Measurements from ENCODE around the gene NAA25. TPM values are rescaled to one million over a fixed set of nuclear protein-coding genes. Genes with fewer than 3 reads are reported as not detected.
"Not testable (repeated sequence)": the region's sequence is repeated elsewhere in the genome, so short reads cannot be mapped to it uniquely, and the experiment has no call there.

NAA25 gene
- total RNA-seq, 1 experiment from 2014 or later = 28.8 TPM

DNA sequence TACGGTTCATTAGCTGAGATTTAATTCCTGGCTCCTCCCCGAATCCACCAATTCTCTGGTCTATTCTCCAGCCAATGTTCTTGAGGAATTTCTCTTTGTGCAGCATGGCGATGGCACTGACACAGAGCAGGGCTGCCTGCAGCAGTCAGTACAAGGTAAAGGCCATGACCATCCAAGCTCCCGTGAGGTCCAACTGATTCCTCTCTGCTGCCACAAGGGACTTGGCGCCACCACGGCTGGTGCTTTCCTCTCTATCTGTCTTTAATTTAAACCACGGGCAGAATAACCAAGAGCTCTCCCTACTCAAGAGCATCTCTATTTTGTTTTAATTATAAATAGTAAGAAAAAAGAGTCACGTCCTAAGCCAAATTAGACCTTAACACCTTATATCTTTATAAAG is 107.8 kb downstream of the NAA25 start:
- in situ Hi-C loops (cut with HindIII; ENCODE audit: low pct_unique_long_range_greater_than_20kb, low sequenced_read_pairs) = no loop called here
- no peak for DNase-seq (ENCODE audit: low read depth, low spot score)

DNA sequence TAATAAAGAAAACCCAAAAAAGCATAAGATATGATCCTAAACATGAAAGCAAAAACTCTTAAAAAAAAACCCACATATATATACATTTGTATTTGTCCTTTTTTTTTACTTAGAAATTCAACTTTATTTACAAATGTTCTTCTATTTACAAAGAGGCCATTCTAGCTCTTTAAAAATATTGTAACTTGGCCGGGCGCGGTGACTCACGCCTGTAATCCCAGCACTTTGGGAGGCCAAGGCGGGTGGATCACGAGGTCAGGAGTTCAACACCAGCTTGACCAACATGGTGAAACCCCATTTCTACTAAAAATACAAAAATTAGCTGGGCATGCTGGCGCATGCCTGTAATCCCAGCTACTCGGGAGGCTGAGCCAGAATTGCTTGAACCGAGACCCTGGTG is 109.5 kb downstream of the NAA25 start:
- in situ Hi-C loops (cut with HindIII; ENCODE audit: low pct_unique_long_range_greater_than_20kb, low sequenced_read_pairs); DNase-seq (ENCODE audit: low read depth, low spot score): not testable (repeated sequence)

DNA sequence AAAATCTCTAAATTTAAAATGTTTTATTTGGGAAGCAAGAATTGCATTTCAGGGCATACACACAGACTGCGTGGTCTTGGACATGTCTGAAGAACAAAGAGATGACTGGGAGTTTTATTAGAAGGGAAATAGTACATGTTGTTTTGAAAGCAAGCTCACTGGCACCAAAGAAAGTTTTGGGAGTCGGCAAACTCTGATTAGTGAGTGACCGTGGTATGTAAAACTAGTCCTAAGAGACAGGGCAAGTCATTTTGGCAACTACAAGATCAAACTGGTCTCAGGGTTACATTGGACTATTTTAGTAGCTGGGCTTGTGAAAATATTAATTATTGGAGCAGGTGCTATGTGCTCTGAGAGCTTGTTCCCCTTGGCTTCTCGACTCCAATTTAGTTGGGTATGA is 110.6 kb downstream of the NAA25 start:
- in situ Hi-C loops (cut with HindIII; ENCODE audit: low pct_unique_long_range_greater_than_20kb, low sequenced_read_pairs) = no loop called here
- no peak for DNase-seq (ENCODE audit: low read depth, low spot score)

DNA sequence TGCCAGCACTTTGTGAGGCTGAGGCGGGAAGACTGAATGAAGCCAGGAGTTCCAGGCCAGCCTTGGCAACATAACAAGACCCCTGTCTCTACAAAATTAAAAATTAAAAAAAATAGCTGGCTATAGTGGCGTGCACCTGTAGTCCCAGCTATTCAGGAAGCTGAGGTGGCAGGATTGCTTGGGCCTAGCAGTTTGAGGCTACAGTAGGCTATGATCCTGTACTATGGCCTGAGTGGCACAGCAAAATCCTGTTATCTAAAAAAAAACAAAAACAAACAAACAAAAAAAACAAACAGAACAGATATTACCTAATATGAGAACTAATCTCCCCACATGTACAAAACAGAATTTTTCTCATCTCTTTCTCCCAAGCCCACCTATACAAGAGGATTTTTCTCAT is 111.3 kb downstream of the NAA25 start:
- in situ Hi-C loops (cut with HindIII; ENCODE audit: low pct_unique_long_range_greater_than_20kb, low sequenced_read_pairs) = no loop called here
- DNase-seq (ENCODE audit: low read depth, low spot score) = no peak

DNA sequence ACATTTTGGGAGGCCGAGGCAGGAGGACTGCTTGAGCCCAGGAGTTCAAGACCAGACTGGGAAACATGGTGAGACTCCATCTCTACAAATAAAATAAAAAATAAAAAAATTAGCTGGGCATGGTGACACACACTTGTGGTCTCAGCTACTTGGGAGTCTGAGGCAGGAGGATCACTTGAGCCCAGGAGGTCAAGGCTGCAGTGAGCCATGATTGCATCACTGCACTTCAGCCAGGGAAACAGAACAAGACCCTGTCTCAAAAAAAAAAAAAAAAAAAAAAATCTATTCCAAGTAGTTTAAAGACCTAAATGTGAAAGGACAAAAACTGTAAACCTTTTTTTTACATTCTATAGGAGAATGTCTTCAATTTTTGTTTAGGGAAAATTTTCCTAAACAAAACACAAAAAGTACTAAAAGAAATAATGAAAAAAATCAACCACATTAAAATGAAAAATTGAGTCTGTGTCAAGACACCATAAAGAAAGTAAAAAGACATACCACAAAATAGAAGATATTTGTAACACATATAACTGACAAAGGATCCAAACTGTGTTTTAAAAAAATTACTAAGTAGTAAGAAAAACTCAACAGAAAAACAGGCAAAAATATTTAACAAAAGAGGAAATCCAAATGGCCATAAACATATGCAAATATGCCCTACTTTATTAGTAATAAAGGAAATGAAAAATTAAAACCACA is 112.7 kb downstream of the NAA25 start:
- DNase-seq (ENCODE audit: low read depth, low spot score) = no peak
- in situ Hi-C loops (cut with HindIII; ENCODE audit: low pct_unique_long_range_greater_than_20kb, low sequenced_read_pairs) = no loop called here

DNA sequence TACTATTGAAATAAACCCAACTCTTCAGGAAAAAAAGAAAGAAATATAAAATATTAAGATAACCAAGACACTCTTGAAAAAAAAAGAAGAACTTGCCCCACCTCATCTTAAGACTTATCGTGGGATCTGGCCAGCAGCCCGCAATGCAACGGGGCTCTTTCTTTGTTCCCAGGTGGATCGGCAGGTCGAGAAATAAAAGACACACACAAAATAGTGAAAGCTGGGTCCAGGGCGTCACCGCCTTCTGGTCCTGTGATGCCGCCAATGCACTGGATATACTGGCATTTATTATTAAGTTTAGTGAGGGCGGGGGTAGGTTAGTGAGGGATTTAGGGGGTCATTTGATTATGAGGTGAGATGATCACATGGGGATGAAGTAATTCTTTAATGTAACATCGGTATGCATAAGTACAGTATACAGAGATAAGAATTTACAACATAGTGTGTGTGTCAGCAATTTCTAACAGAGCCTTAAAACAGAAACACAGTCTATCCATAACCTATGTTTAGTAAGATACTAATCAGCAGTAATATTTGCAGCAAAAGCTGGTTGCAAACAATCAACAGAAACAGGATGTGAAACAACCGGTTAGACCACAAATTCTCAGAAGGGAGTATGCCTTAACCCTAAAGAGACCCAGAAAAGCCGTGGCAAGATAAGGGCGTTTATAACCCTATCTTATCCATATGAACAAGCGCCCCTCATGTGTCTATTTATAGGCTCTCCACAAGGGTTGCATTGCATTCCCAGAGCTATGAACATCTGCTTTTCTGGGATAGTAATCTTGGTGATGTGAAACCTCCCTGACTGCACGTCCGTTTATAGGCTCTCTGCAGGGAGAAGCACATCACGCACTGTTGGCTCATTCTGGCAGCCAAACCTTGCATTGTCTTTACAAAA is 114.1 kb downstream of the NAA25 start:
- DNase-seq (ENCODE audit: low read depth, low spot score); in situ Hi-C loops (cut with HindIII; ENCODE audit: low pct_unique_long_range_greater_than_20kb, low sequenced_read_pairs): not testable (repeated sequence)

DNA sequence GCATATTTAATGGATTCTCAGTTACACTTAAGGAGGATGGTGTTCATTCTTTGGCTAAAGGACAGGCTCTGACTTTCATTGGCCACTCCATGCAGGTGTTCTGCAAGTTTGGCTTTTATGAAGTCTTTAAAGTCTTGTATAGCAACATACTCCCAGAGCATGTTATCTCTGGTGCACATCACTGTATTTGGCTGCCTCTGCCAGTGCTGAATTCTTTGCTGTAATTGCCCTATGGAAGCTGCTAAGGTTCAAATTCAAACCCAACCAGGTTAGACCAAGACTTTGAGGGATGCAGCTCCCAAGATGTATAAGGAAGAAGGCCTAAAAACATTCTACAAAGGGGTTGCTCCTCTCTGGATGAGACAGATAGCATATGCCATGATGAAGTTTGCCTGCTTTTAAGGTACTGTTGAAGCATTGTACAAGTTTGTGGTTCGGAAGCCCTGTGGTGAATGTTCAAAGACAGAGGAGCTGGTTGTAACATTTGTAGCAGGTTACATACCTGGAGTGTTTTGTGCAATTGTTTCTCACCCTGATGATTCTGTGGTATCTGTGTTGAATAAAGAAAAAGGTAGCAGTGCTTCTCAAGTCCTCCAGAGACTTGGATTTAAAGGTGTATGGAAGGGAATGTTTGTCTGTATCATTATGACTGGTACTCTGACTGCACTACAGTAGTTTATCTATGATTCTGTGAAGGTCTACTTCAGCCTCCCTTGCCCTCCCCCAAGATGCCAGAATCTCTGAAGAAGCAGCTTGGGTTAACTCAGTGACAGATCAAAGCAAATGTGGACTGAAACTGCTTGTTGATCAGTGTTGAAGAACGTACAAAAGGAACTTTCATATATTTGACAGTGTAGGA is 115.1 kb downstream of the NAA25 start:
- DNase-seq (ENCODE audit: low read depth, low spot score) = no peak
- in situ Hi-C loops (cut with HindIII; ENCODE audit: low pct_unique_long_range_greater_than_20kb, low sequenced_read_pairs) = no loop called here

DNA sequence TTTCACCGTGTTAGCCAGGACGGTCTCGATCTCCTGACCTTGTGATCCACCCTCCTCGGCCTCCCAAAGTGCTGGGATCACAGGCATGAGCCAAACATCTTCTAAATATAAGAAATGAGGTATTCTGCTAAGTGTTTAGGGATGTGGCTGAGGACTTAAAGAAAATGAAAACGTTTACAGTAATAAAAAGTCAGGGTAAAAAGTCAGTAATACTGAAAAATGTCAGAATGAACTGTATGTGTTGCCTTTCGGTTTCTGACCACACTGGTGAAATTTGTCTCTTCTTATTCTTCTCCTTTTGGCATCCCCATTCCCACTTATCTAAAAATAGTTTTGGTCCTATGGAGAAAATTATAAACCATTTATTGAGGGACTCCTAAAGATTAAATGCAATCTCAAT is 116.1 kb downstream of the NAA25 start:
- DNase-seq (ENCODE audit: low read depth, low spot score) = no peak
- in situ Hi-C loops (cut with HindIII; ENCODE audit: low pct_unique_long_range_greater_than_20kb, low sequenced_read_pairs) = no loop called here

DNA sequence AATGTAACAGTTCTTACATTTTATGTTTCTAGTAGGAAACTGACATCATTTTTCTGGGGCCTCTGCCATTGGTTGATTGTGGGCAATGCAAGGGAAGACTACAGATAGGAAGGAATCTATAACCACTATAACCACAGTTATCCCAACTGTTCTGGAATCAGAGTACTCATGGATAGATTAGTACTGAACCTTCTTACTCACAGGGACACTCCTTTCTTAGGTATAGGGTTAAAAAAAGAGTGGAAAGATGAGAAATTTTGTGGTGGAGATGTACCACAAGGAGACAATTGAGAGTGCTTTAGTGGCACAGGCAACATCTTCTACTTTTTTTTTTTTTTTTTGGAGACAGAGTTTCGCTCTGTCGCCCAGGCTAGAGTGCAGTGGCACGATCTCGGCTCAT is 116.6 kb downstream of the NAA25 start:
- in situ Hi-C loops (cut with HindIII; ENCODE audit: low pct_unique_long_range_greater_than_20kb, low sequenced_read_pairs) = no loop called here
- DNase-seq (ENCODE audit: low read depth, low spot score) = no peak

DNA sequence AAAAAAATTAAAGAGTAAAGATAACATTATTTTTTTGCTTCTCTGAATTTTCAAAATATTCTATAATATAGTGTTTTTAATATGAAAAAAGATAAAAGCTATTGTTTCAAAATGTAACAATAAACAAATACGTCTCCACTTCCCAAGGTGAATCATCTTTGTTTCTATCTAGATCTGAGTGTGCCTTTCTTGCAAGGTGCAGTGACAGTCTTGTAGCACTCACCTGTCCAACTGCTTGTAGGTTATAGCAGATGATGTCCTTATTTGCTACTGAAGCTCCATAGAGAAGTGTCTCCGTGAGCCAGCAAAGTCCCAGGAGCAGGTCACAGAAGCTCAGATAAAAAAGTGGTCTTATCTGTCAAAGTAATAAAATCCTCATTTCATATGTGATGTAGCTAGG is 117.0 kb downstream of the NAA25 start:
- in situ Hi-C loops (cut with HindIII; ENCODE audit: low pct_unique_long_range_greater_than_20kb, low sequenced_read_pairs) = no loop called here
- no peak for DNase-seq (ENCODE audit: low read depth, low spot score)

DNA sequence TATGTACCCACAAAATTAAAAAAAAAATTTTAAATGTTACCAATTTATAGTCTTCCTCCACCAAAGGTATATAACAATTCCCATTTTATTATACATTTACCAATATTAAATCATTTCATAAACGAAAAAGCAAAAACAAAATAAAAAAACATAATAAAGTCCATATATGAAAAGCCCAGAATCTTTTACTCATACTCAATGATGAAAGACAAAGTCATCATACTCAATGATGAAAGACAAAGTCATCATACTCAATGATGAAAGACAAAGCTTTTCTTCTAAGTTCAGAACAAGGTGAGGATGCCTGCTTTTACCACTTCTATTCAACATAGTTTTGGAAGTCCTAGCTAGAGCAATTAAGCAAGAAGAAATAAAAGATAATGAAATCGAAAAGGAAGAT is 123.8 kb downstream of the NAA25 start:
- in situ Hi-C loops (cut with HindIII; ENCODE audit: low pct_unique_long_range_greater_than_20kb, low sequenced_read_pairs) = no loop called here
- no peak for DNase-seq (ENCODE audit: low read depth, low spot score)

DNA sequence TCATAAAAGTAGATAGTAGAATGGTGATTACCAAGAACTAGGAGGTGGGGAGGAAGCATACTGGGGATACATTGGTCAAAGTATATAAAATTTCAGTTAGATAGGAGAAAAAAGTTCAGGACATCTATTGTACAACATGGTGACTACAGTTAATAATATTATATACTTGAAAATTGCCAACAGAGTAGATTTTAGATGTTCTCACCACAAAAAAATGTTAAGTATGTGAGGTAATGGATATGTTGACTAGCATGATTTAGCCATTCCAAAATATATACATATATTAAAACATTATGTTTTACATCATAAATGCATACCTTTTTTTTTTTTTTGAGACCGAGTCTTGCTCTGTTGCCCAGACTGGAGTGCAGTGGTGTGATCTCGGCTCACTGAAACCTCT is 126.6 kb downstream of the NAA25 start:
- in situ Hi-C loops (cut with HindIII; ENCODE audit: low pct_unique_long_range_greater_than_20kb, low sequenced_read_pairs) = no loop called here
- DNase-seq (ENCODE audit: low read depth, low spot score) = no peak

DNA sequence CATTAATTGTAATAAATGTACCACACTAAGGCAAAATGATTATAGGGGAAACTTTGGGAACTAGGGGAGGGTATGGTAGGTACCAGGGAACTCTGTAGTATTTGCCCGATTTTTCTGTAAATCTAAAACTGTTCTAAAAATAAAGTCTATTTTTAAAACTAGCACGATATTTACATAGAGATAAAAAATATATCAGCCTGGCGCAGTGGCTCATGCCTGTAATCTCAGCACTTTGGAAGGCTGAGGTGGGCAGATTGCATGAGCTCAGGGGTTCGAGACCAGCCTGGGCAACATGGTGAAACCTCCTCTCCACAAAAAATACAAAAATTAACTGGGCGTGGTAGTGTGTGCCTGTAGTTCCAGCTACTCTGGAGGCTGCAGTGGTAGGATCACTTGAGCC is 128.0 kb downstream of the NAA25 start:
- no peak for DNase-seq (ENCODE audit: low read depth, low spot score)

DNA sequence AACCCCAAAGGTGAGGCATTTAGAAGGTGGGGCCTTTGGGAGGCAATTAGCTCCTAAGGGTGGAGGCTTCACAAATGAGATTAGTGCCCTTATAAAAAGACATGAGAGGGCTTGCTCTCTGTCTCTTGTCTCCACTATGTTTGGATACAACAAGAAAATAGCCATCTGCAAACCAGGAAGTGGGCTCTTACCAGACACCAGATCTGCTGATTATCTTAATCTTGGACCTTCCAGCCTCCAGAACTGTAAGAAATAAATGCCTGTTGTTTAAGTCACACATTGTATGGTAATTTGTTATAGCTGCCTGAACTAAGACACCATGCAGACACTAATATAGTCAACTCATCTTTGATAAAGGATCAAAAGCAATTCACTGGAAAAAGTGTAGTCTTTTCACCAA is 130.0 kb downstream of the NAA25 start:
- no peak for DNase-seq (ENCODE audit: low read depth, low spot score)
- in situ Hi-C loops (cut with HindIII; ENCODE audit: low pct_unique_long_range_greater_than_20kb, low sequenced_read_pairs) = no loop called here

More for the DNA sequence above, 128.0 kb downstream of the NAA25 start:
- in situ Hi-C loops (cut with HindIII; ENCODE audit: low pct_unique_long_range_greater_than_20kb, low sequenced_read_pairs) = no loop called here

DNA sequence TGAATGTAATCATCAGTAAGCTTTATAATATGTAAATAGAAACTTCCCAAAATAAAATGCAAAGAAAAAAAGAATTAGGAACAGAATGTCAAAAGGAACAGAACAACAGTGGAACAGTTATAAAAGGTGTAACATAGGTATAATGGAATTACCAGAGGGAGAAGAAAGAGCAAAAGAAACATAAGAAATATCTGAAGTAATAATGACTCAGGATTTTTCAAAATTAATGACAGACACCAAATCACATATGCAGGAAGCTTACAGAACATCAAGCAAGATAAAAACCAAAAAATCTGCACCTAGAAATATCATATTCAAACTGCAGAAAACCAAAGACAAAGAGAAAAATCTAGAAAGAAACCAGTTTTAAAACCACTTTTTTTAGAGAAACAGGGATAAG is 131.7 kb downstream of the NAA25 start:
- no peak for DNase-seq (ENCODE audit: low read depth, low spot score)
- in situ Hi-C loops (cut with HindIII; ENCODE audit: low pct_unique_long_range_greater_than_20kb, low sequenced_read_pairs) = no loop called here
